B cell (primary cell): ENCODE results near the gene ZMIZ1. TPM values are rescaled to one million over a fixed set of nuclear protein-coding genes. Genes with fewer than 3 reads are reported as not detected.

Experiments
- ATAC-seq: fragments of 200-7000 bp; cut with Tn5 transposase; one replicate; pipeline ENCODE4 v1.10.0; 2021; ENCODE audit warnings: low read depth, mild to moderate bottlenecking, moderate number of reproducible peaks, moderate library complexity
- CTCF ChIA-PET: fragments of 350-600 bp; sonication (Branson Sonifier 250); formaldehyde crosslinking; loops from one replicate; lab custom pipeline; 2021; ENCODE audit warnings: antibody characterized with exemption, inconsistent platforms; lab: Charles Lee
- POLR2A ChIA-PET: fragments of 350-600 bp; sonication (Branson Sonifier 250); formaldehyde crosslinking; loops from one replicate; lab custom pipeline; 2021; ENCODE audit warnings: antibody characterized with exemption; lab: Charles Lee
- DNase-seq: peaks from one replicate; pipeline ENCODE4 v3.0.0; 2013
- H2AFZ ChIP-seq: 2 replicates; pipeline ENCODE4 v1.6.1; 2012; ENCODE audit warnings: mild to moderate bottlenecking, low read depth, low read length; ENCODE audit not compliant: insufficient read depth, poor library complexity, severe bottlenecking
- H3K27ac ChIP-seq, 2 donors: 1 replicate in 1 of 2; 2 replicates in 1 of 2; pipeline ENCODE4 v1.5.1; 2012 to 2013; ENCODE audit warnings: low read length in 2 of 2, mild to moderate bottlenecking in 2 of 2, moderate library complexity in 1 of 2
- H3K27me3 ChIP-seq, 4 experiments: fragments of 200-600 bp in 1 of 4; sonication (generic) in 1 of 4; replicated peaks in 1 of 4; 1 replicate in 2 of 4; 2 replicates in 2 of 4; pipeline versions ENCODE4 v1.6.1 to v1.7.0; 2013 to 2016; ENCODE audit warnings: low read length in 3 of 4, mild to moderate bottlenecking in 2 of 4, mixed read lengths in 1 of 4, moderate library complexity in 1 of 4; ENCODE audit not compliant: insufficient read depth in 4 of 4, control insufficient read depth in 3 of 4; ENCODE audit errors: control extremely low read depth in 1 of 4
- H3K36me3 ChIP-seq, 2 experiments: replicated peaks in 1 of 2; 1 replicate in 1 of 2; 2 replicates in 1 of 2; pipeline versions ENCODE4 v1.6.1 to v1.7.1; 2013; ENCODE audit warnings: low read length in 1 of 2; ENCODE audit not compliant: insufficient read depth in 2 of 2, control insufficient read depth in 1 of 2; ENCODE audit errors: control extremely low read depth in 1 of 2, extremely low read depth in 1 of 2
- H3K4me1 ChIP-seq, 2 donors: fragments of 200-600 bp in 1 of 2; sonication (generic) in 1 of 2; 1 replicate in 1 of 2; 2 replicates in 1 of 2; pipeline versions ENCODE4 v1.5.1 to v1.6.1; 2013 to 2017; ENCODE audit warnings: low read length in 2 of 2; ENCODE audit not compliant: control insufficient read depth in 2 of 2, insufficient read depth in 2 of 2
- H3K4me2 ChIP-seq: replicated peaks from 2 replicates; pipeline ENCODE3; 2012; ENCODE audit warnings: mild to moderate bottlenecking, low read depth, low read length; ENCODE audit not compliant: poor library complexity, severe bottlenecking
- H3K4me3 ChIP-seq, 5 experiments: fragments of 200-600 bp in 1 of 5; sonication (generic) in 1 of 5; 1 replicate in 3 of 5; 2 replicates in 2 of 5; pipeline versions ENCODE4 v1.5.1 to v1.7.0; 2011 to 2016; ENCODE audit warnings: low read length in 4 of 5, mild to moderate bottlenecking in 4 of 5, low read depth in 2 of 5, control low read depth in 1 of 5, moderate library complexity in 1 of 5; ENCODE audit not compliant: insufficient read depth in 1 of 5; ENCODE audit errors: control extremely low read depth in 1 of 5, extremely low read depth in 1 of 5
- H3K79me2 ChIP-seq: fragments of 200-600 bp; sonication (generic); one replicate; pipeline ENCODE4 v1.6.0; 2016; ENCODE audit warnings: low read length; ENCODE audit not compliant: control insufficient read depth, insufficient read depth
- H3K9ac ChIP-seq: fragments of 200-600 bp; sonication (generic); 2 replicates; pipeline ENCODE4 v1.6.1; 2017; ENCODE audit warnings: mild to moderate bottlenecking, low read length, moderate library complexity
- H3K9me3 ChIP-seq, 3 donors: one replicate each; pipeline versions ENCODE4 v1.6.1 to v1.7.1; 2013; ENCODE audit warnings: low read length in 2 of 3; ENCODE audit not compliant: control insufficient read depth in 2 of 3, insufficient read depth in 1 of 3; ENCODE audit errors: control extremely low read depth in 1 of 3
- H4K20me1 ChIP-seq: 2 replicates; pipeline ENCODE4 v1.6.0; 2012; ENCODE audit warnings: mild to moderate bottlenecking, low read length; ENCODE audit not compliant: insufficient read depth, control insufficient read depth, poor library complexity, severe bottlenecking
- H3K27ac Mint-ChIP-seq: one replicate; pipeline ENCODE4 v1.8.0; 2021; ENCODE audit warnings: mixed read lengths
- H3K27me3 Mint-ChIP-seq: one replicate; pipeline ENCODE4 v1.8.0; 2021; ENCODE audit warnings: mixed read lengths
- H3K4me1 Mint-ChIP-seq: one replicate; pipeline ENCODE4 v1.8.0; 2021; ENCODE audit warnings: mixed read lengths
- H3K4me3 Mint-ChIP-seq: one replicate; pipeline ENCODE4 v1.8.0; 2021; ENCODE audit warnings: mixed read lengths
- H3K9me3 Mint-ChIP-seq: one replicate; pipeline ENCODE4 v1.8.0; 2022; ENCODE audit warnings: mixed read lengths; ENCODE audit not compliant: insufficient read depth
- EZH2 ChIP-seq: IDR thresholded peaks from 2 replicates; pipeline ENCODE4 v1.6.1; 2012; ENCODE audit warnings: borderline replicate concordance, low read depth, mild to moderate bottlenecking, moderate library complexity, low read length; ENCODE audit not compliant: insufficient read depth, poor library complexity, severe bottlenecking
- WGBS: methylation state at CpG from one replicate; pipeline ENCODE4 v1.1.5; 2013; ENCODE audit warnings: missing lambda C conversion rate; ENCODE audit not compliant: insufficient coverage; 5-methylcytosine and 5-hydroxymethylcytosine counted together
- intact Hi-C: fragments of 100-400 bp; cut with micrococcal nuclease; formaldehyde crosslinking; loops from one replicate; pipeline ENCODE4 v1.10.0; 2022
- polyA plus RNA-seq: library from polyadenylated mRNA; depleted of rRNA; stranded (reverse); fragments of >200 nt; gene quantifications from 2 replicates; pipeline ENCODE4 v1.2.3, GENCODE V29; 2012
- total RNA-seq, 2 donors: library from RNA; stranded (reverse); fragments of 120-200 nt in 1 of 2; gene quantifications; 1 replicate in 1 of 2; 2 replicates in 1 of 2; pipeline versions ENCODE4 v1.2.3 to v1.2.4, GENCODE V29; 2013 to 2022
- TF ChIP-seq, protein P1 (sequence below): fragments of 200-600 bp; IDR thresholded peaks from one replicate; pipeline ENCODE4 v1.8.0; 2022; ENCODE audit warnings: antibody characterized with exemption, mild to moderate bottlenecking

The ZMIZ1 gene
- total and polyA plus RNA-seq, 2 donors (not counting 1 experiment from before 2014, with no cell fraction given), result 14.3 to 64.9 TPM

DNA sequence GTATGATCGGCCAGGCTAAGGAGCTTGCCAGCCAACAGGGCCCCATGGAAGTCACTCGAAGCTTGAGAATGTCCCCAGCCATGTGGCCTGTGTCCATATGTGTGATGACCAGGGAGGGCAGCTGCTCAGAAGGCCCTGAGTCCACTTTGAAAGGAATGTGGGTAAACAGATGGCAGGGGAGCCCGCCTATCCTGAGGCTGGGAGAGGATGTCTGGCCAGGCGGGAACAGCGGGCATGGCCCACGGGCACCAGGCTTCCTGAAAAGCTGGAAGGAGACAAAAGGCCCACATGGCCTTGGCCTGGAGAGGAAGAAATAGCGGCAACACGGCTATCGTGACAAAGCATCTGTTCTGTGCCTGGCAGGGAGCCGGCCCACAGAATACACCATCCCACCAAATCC is 140.6 kb downstream of the ZMIZ1 start:
- Histone ChIP-seq H3K27me3 (no peaks in the 10 kb centered on the region), H3K9me3 (no peaks in the 10 kb centered on the region), H3K4me3 (no peak overlapping the region), H3K79me2 (no peaks in the 10 kb centered on the region), H3K4me1 (no peaks in the 10 kb centered on the region), H3K36me3 (no peaks in the 10 kb centered on the region), H2AFZ (no peak overlapping the region), H3K9ac (no peak overlapping the region), H3K27ac (no peak overlapping the region), H4K20me1 (no peaks in the 10 kb centered on the region), H3K4me2 (no peak overlapping the region)
- TF ChIP-seq, protein P1, sequence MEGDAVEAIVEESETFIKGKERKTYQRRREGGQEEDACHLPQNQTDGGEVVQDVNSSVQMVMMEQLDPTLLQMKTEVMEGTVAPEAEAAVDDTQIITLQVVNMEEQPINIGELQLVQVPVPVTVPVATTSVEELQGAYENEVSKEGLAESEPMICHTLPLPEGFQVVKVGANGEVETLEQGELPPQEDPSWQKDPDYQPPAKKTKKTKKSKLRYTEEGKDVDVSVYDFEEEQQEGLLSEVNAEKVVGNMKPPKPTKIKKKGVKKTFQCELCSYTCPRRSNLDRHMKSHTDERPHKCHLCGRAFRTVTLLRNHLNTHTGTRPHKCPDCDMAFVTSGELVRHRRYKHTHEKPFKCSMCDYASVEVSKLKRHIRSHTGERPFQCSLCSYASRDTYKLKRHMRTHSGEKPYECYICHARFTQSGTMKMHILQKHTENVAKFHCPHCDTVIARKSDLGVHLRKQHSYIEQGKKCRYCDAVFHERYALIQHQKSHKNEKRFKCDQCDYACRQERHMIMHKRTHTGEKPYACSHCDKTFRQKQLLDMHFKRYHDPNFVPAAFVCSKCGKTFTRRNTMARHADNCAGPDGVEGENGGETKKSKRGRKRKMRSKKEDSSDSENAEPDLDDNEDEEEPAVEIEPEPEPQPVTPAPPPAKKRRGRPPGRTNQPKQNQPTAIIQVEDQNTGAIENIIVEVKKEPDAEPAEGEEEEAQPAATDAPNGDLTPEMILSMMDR, result no peak
- no peak for TF ChIP-seq EZH2
- ATAC-seq (no peak), DNase-seq (no peak)
- ChIA-PET POLR2A (no interaction called here), CTCF (interaction anchor here (0.8 kb wide), 1 partner anchor 15 kb away, joined by 4 read pairs; no protein-coding TSS in a partner anchor)
- WGBS, result 94% methylated on average over 10 of the region's 10 CpGs
- Mint-ChIP-seq H3K27ac (no peak overlapping the region), H3K27me3 (no peaks in the 10 kb centered on the region), H3K4me3 (no peak overlapping the region), H3K9me3 (no peaks in the 10 kb centered on the region), H3K4me1 (peaks cover 2% of the 10 kb centered on the region)
- intact Hi-C loops, result no loop called here

DNA sequence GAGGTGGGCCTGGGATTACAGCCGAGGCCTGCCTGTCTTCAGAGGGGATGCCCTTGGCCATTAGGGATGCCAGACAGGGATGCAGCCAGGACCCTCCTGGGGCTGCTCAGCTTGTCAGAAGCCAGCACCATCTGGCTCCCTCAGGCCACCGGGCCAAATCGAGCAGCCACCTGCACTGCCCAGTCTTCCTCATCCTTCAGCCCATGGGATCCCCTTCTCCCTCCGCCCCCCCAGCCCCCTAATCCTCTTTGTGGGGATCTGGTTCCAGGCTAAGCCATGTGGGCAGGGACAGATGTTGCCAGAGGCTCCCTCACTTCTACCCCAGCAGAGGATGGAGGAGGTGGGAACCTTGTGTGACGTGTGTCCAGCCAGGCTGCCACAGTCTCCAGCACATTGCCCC is 141.1 kb downstream of the ZMIZ1 start:
- no peak for DNase-seq
- no peak for TF ChIP-seq EZH2
- TF ChIP-seq, protein P1, result no peak
- Histone ChIP-seq H3K4me2 (no peak overlapping the region), H4K20me1 (no peaks in the 10 kb centered on the region), H3K4me1 (no peaks in the 10 kb centered on the region), H3K79me2 (no peaks in the 10 kb centered on the region), H3K4me3 (no peak overlapping the region), H3K27ac (no peak overlapping the region), H3K36me3 (no peaks in the 10 kb centered on the region), H3K27me3 (no peaks in the 10 kb centered on the region), H3K9me3 (no peaks in the 10 kb centered on the region), H3K9ac (no peak overlapping the region), H2AFZ (no peak overlapping the region)
- no peak overlapping the region for H3K4me3 Mint-ChIP-seq
- H3K27me3 Mint-ChIP-seq, result no peaks in the 10 kb centered on the region
- no peaks in the 10 kb centered on the region for H3K9me3 Mint-ChIP-seq
- H3K27ac Mint-ChIP-seq, result no peak overlapping the region
- POLR2A ChIA-PET, result no interaction called here
- WGBS, result 96% methylated on average over 5 of the region's 5 CpGs
- no peak for ATAC-seq
- CTCF ChIA-PET, result interaction anchor here (0.8 to 1.3 kb wide), 2 partner anchors 15 kb away, joined by 4 to 7 read pairs; no protein-coding TSS in a partner anchor
- intact Hi-C loops, result no loop called here
- H3K4me1 Mint-ChIP-seq, result peaks cover 2% of the 10 kb centered on the region
